Lower leg skin (tissue), 3 donors: ENCODE measurements around the gene SYDE2.

Source experiments
- POLR2A ChIP-seq, 2 donors: fragments of 450-650 bp; IDR thresholded peaks; one replicate each; pipeline ENCODE4 v1.6.1; 2016 to 2017; ENCODE audit warnings: antibody characterized with exemption in 2 of 2, mild to moderate bottlenecking in 1 of 2, moderate library complexity in 1 of 2
- TF ChIP-seq, protein P1 (sequence below), 3 donors: fragments of 450-650 bp; IDR thresholded peaks; one replicate each; pipeline ENCODE4 v1.5.1; 2016; ENCODE audit warnings: antibody characterized with exemption in 3 of 3, mild to moderate bottlenecking in 3 of 3, moderate library complexity in 2 of 3

DNA sequence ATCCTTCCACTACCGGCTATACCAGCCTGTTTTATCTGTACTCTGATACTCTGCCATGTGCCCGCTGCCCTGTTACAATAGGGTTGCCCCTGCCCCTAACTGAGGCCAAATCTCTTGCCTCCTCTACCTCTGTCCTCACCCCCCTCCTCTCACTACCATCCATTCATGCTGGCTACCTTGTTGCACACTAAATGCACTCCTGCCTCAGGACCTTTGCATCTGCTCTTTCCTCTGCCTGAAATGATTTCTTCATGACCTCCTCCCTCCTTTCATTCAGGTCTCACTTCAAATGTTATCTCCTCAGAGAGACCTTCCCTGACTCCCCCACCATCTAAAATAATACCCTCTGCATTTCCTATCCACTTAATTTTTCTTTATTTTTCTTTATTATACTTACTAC, 7.7 kb upstream of the SYDE2 start:
- TF ChIP-seq, protein P1, sequence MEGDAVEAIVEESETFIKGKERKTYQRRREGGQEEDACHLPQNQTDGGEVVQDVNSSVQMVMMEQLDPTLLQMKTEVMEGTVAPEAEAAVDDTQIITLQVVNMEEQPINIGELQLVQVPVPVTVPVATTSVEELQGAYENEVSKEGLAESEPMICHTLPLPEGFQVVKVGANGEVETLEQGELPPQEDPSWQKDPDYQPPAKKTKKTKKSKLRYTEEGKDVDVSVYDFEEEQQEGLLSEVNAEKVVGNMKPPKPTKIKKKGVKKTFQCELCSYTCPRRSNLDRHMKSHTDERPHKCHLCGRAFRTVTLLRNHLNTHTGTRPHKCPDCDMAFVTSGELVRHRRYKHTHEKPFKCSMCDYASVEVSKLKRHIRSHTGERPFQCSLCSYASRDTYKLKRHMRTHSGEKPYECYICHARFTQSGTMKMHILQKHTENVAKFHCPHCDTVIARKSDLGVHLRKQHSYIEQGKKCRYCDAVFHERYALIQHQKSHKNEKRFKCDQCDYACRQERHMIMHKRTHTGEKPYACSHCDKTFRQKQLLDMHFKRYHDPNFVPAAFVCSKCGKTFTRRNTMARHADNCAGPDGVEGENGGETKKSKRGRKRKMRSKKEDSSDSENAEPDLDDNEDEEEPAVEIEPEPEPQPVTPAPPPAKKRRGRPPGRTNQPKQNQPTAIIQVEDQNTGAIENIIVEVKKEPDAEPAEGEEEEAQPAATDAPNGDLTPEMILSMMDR (IDR thresholded peaks at IDR 0.05), result no peak
- TF ChIP-seq POLR2A (IDR thresholded peaks at IDR 0.05), result no peak
